ENCODE measurements around the gene DAPK3.

- TF ChIP-seq CTCF (IDR thresholded peaks at IDR 0.05) (no peak), POLR2A (IDR thresholded peaks at IDR 0.05) (no peak)
Observed at GRCh38 chr19:3983936-3984583, 13.2 kb upstream of the DAPK3 start.

Data from esophagus squamous epithelium (tissue), 4 donors.